Measurements from ENCODE around the gene CASTOR1. TPM values are rescaled to one million over a fixed set of nuclear protein-coding genes. Genes with fewer than 3 reads are reported as not detected.

The CASTOR1 gene
- total RNA-seq, 4 donors from 2014 or later = 16.5 to 36.0 (median 27.7) TPM

DNA sequence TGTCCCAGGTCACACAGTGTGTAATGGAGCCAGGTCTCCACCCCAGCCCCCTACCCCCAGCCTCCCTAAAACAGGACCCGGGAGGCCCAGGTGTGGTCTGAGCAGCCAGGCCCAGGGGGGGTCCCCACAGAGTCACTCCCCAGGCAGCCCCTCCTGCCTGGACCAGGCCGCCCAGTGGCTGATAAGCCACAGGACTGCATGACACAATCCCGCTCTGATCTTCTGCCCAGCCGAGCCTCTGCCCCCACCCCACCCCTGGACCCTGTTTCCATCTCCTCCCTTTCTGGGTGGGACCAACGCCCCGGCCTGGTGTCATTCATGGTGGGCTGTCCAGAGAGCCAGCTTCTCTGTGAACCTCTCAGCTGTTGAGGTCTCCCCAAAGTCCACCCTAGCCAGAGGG lies 35.0 kb downstream of the CASTOR1 start:
- Histone ChIP-seq H3K27ac (no peak overlapping the region), H3K27me3 (no peaks in the 10 kb centered on the region), H3K4me1 (peaks cover 13 to 33% of the 10 kb centered on the region in 2 donors), H3K4me3 (replicated peaks in 1 of 3) (no peak overlapping the region), H3K36me3 (no peaks in the 10 kb centered on the region), H3K9me3 (no peaks in the 10 kb centered on the region)
- 62 to 76% methylated on average over 4 to 5 of the region's 6 CpGs for WGBS, 2 donors
- no peak for DNase-seq
- TF ChIP-seq POLR2A (IDR thresholded peaks at IDR 0.05) = no peak
- TF ChIP-seq, protein P1, sequence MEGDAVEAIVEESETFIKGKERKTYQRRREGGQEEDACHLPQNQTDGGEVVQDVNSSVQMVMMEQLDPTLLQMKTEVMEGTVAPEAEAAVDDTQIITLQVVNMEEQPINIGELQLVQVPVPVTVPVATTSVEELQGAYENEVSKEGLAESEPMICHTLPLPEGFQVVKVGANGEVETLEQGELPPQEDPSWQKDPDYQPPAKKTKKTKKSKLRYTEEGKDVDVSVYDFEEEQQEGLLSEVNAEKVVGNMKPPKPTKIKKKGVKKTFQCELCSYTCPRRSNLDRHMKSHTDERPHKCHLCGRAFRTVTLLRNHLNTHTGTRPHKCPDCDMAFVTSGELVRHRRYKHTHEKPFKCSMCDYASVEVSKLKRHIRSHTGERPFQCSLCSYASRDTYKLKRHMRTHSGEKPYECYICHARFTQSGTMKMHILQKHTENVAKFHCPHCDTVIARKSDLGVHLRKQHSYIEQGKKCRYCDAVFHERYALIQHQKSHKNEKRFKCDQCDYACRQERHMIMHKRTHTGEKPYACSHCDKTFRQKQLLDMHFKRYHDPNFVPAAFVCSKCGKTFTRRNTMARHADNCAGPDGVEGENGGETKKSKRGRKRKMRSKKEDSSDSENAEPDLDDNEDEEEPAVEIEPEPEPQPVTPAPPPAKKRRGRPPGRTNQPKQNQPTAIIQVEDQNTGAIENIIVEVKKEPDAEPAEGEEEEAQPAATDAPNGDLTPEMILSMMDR (IDR thresholded peaks at IDR 0.05) = no peak
- intact Hi-C loops (cut with DNase I) = no loop called here

DNA sequence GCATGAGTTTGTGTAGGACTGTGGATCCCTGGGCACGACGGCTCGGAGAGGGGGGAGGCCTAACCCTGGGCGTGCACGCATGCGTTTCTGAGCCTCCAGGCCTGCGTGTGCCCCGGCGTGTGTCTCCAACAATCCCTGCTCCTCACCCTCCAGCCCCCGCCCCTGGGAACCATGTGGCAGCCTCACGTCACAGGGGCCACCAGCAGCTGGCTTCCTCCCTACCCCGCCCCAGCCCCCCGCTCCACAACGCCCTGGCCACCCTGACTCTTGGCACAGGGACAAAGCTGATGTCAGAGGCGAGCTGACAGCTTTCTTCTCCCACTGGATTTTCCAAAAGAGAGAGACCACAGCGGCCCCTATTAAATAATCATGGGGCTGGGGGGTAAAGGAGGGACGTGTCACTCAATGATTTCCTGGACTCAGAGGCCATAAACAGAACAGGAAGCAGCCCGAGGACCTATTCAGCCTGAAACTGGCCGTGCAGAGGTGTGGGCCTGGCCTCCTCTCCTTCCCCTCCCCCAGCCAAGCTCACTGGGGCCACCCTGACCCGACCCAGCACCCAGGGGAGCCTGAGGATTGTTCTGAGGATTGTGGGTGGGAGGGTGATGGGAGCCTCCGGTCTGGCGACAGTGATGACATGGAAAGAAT lies 36.0 kb downstream of the CASTOR1 start:
- intact Hi-C loops (cut with DNase I) = no loop called here
- Histone ChIP-seq H3K4me3 (replicated peaks in 1 of 3) (no peak overlapping the region), H3K4me1 (peaks cover 13 to 33% of the 10 kb centered on the region in 2 donors), H3K27ac (no peak overlapping the region), H3K9me3 (no peaks in the 10 kb centered on the region), H3K36me3 (no peaks in the 10 kb centered on the region), H3K27me3 (no peaks in the 10 kb centered on the region)
- DNase-seq = peak in 1 of 2 donors; percentile 29
- TF ChIP-seq, protein P1 (IDR thresholded peaks at IDR 0.05) = no peak
- TF ChIP-seq POLR2A (IDR thresholded peaks at IDR 0.05) = no peak
- 51 to 58% methylated on average over 15 to 21 of the region's 22 CpGs for WGBS, 2 donors

DNA sequence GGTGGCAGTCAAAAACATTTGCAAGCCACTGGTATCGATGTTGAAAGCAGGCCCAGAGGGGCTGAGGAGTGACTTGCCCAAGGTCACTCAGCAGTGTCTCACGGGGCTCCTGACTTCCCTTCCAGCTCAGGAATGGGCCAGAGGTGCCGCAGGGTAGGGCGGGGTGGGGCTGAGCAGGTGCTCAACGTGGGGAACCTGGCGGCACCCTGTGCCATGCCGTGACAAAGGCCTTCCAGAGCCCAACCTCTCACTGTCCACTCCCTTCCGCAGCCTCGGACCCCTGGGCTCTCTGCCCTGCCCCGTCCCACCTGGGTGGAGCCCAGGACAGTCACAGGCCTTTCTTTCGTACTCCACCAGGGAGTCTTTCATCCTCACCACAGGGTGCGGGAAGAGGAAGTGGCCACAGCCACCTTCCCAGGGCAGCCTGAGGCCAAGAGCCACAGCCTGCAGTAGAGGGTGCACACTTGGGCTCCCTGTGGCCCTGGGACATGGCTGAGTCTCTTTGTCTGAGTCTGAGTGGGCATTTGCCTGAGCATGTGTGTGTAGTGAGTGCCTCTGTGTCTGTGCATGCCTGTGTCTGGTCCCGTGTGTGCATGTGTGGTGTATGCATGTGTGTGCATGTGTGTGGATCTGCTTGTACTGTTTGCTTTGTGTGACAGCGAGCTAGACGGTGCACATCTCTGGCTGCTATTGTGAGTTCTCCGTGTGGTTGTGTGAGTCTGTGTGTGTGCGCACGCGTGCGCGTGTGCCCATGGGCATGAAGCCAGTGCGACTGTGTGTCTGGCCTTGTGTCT lies 36.7 kb downstream of the CASTOR1 start:
- Histone ChIP-seq H3K4me1 (peaks cover 8 to 33% of the 10 kb centered on the region in 2 donors), H3K27me3 (no peaks in the 10 kb centered on the region), H3K9me3 (no peaks in the 10 kb centered on the region), H3K36me3 (no peaks in the 10 kb centered on the region), H3K4me3 (replicated peaks in 1 of 3) (no peak overlapping the region), H3K27ac (no peak overlapping the region)
- intact Hi-C loops (cut with DNase I) = no loop called here
- no peak for DNase-seq
- 83 to 93% methylated on average over 11 to 21 of the region's 22 CpGs for WGBS, 2 donors
- TF ChIP-seq, protein P1 (IDR thresholded peaks at IDR 0.05) = no peak
- no peak for TF ChIP-seq POLR2A (IDR thresholded peaks at IDR 0.05)

DNA sequence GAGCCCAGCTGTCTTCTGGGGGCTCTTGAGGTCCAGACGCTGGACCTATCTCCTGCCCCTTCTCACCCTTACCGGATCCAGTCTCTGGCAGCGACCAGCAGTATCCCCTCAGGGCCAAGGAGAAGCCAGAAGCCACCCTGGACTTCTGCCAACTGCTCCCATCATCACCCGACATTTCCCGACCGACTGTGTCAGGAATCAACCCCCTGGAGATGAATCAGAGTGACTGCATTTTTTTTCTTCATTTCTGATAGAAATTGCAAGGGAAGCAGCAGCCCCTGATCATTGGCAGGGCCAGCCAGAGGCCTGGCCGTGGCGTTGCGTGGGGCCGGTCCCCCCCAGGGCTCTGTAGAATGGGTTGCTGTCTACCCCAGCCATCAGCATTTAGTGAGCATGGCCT lies 37.6 kb downstream of the CASTOR1 start:
- no peaks in the 10 kb centered on the region for H3K9me3 ChIP-seq
- no peaks in the 10 kb centered on the region for H3K27me3 ChIP-seq
- TF ChIP-seq, protein P1 (IDR thresholded peaks at IDR 0.05) = no peak
- TF ChIP-seq POLR2A (IDR thresholded peaks at IDR 0.05) = no peak
- intact Hi-C loops (cut with DNase I) = no loop called here
- no peak for DNase-seq
- no peak overlapping the region for H3K27ac ChIP-seq
- WGBS, 2 donors = 78 to 88% methylated on average over 6 to 9 of the region's 10 CpGs
- H3K4me3 ChIP-seq (replicated peaks in 1 of 3) = no peak overlapping the region
- no peaks in the 10 kb centered on the region for H3K36me3 ChIP-seq
- peaks cover 8 to 36% of the 10 kb centered on the region in 2 donors for H3K4me1 ChIP-seq

Data from thyroid gland (tissue), 4 donors.